DMS114 treated with DMSO at 0.1 percent for 48 hours (cell line): ENCODE measurements around the gene NOVA2.

Experiments
- DNase-seq: peaks from one replicate; lab custom pipeline; 2025; ENCODE audit not compliant: unreplicated experiment; lab: John Stamatoyannopoulos, UW

The NOVA2 gene, protein sequence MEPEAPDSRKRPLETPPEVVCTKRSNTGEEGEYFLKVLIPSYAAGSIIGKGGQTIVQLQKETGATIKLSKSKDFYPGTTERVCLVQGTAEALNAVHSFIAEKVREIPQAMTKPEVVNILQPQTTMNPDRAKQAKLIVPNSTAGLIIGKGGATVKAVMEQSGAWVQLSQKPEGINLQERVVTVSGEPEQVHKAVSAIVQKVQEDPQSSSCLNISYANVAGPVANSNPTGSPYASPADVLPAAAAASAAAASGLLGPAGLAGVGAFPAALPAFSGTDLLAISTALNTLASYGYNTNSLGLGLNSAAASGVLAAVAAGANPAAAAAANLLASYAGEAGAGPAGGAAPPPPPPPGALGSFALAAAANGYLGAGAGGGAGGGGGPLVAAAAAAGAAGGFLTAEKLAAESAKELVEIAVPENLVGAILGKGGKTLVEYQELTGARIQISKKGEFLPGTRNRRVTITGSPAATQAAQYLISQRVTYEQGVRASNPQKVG

DNA sequence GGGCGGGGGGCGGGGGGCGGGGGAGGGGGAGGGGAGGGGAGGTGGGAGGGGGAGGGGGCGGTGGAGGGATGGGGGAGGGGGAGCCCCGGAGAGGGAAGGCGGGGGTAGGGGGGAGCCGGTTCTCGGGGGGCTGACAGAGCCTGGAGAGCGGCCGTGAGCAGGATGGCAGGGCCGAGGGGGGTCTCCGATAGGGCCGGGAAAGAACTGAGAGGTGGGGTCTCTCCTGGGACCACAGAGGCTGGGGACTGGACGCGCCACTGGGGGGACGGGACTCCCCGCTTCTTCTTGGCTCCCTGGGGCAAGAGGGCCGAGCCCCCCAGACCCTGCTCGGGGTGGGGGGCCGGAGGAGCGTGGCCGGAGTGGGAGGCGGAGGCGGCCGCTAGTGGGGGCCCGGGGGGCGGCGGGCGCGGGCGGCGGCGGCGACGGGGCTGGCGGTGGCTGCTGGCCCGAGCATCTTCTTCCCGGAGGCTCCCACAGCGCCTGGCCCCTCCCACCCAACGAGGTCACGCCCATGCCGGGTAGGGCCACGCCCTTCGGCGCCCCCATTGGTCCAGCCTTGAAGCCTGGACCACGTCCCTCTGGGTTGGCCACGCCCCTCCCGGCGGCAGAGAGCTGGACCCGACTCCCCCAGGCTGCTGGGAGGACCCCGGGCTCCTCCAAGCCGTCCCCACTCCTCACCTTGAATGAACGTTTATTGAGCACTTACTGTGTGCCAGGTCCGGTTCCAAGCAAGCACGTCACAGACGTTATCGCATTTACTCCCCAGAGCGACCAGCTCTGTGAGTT, at the start of gene NOVA2:
NOVA2 (minus strand) TSS at position 313 of the 786 bp plus-strand sequence. CDS start 514 bp downstream, outside the sequence.
- DNase-seq = peak; percentile 27

DNA sequence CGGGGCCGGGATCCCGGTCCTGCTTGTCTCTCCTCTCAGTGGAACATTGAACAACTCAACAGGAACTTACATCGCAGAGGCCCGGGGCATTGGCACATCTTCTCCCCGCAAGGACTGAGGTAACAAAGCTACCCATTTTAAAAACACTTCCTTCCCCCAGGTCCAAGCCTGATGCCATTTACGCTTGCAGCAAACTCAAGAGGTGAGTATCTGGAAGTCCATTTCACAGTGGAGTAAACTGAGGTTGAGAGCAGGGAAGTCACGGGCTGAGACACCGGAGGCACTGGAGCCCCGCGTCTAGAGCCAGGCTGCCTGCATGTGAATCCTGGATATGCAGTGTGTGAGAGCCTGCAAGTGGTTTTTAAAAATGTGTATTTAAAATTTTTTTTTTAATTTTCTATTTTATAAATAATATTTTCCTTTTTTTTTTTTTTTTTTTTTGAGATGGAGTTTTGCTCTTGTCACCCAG, 49.7 kb upstream of the NOVA2 start:
- DNase-seq = no peak

DNA sequence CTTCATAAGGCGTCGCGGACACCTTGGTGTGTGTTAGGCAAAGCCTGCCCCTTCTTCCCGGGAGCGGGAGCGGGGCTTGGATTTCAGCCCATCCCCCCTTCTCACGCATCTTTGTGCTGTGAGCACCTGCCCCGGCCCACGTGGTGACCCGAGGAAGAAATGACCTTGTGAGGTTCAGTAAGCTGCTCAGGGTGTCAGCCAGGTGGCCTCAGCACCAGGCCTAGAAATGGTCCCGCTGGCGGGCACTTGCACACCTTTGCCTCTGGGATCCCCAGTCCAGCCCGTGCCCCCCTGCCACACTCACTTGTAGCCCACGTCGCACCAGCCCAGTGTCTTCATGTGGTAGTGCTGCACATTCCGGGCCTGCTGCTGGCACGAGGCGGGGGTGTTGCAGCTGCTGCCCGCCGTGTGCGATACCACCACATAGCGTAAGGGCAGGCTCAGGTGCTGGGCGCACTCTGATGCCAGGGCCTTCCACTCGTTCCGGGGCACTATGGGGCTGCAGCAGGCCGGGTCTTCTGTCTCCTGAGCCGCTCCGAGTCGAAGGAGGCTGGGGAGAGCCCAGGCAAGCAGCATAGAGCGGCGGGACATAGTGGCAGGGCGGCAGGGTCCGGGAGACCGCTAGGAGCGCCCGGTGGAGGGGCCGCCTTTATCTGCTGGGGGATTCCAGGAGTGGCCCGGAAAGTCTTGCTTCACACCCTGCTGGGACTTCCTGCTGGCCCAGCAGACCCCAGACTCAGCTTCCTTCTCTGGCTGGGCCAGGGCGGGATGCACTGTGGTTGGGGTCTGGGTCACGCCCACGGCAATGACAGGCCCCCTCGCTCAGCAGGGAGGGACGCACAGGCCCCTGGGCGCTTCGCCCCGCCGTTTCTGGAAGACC, 49.0 kb upstream of the NOVA2 start, which contains the start of gene PGLYRP1:
PGLYRP1 (minus strand) TSS at position 623 of the 880 bp plus-strand sequence; CDS start at position 591, 32 bp downstream.
- no peak for DNase-seq

DNA sequence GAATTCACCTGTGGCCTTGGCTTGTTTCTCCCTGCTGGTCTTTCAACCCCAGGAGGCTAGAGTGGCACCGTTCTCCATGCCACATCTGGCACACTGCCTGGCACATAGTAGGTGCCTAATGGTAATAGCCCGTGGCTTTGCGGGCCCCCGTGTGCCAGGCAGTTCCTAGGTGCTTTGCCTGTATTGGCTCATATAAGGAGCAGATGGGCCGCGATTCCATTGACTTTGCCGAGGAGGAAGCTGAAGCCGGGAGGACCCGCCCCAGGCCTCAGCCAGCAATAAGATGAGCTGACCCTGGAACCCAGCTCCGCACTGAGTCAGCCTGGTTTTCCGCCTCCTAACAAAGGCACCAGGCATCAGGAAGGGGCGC, 48.4 kb upstream of the NOVA2 start:
- no peak for DNase-seq

DNA sequence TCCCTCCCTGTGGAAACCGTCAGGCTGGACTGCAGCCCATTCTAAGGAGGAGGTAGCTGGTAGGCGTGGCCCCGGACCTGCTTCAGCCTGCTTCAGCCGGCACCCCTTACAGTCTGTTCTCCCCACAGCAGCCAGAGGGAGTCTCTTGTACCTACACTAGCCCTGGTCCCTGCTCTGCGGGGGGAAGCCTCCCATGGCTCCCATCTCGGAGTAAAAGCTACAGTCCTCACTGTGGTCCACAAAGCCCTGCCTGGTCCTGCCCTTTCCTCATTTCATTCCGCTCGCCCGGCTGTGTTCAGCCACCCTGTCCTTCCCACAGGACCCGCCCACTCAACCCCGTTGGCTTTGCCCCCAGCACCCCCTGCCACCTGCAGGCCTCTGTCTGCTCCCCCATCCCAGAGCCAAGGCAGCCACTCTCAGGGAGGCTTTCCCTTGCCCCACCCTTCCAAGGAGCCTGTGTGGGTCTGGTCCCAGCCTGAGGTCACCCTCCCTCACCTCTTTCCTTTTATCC, 47.9 kb upstream of the NOVA2 start:
- no peak for DNase-seq

DNA sequence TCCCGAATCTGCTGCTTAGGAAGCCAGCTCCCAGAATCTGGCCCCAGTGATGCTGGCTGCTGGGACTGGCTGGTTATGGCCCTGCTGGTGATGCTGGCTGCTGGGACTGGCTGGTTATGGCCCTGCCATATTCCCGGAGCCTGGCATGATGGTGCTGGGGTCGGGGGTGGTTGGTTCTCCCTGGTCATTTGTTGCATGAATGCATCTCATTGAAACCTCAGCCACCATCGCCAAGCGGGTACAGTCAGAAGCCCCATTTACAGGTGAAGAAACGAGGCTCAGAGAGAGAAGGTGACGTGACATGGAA, 47.1 kb upstream of the NOVA2 start:
- DNase-seq = no peak

DNA sequence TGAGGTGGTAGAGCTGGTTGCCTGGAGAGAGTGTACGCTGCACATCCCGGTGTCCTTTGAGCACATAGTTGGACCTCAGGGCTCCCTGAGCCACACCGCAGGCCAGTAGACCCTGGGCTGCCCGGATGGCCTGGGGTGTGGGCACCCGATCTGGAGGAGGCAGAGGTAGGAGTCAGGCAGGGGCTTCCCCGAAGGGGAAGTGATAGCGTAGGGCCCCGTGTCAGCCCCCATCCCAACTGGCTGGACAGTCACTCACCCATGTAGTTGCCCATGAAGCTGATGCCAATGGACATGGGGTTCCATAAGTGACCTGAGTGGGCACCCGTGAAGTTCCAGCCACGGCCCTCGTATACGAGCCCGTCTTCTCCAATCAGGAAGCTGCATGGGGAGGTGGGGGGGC, 45.6 kb upstream of the NOVA2 start:
- DNase-seq = no peak

DNA sequence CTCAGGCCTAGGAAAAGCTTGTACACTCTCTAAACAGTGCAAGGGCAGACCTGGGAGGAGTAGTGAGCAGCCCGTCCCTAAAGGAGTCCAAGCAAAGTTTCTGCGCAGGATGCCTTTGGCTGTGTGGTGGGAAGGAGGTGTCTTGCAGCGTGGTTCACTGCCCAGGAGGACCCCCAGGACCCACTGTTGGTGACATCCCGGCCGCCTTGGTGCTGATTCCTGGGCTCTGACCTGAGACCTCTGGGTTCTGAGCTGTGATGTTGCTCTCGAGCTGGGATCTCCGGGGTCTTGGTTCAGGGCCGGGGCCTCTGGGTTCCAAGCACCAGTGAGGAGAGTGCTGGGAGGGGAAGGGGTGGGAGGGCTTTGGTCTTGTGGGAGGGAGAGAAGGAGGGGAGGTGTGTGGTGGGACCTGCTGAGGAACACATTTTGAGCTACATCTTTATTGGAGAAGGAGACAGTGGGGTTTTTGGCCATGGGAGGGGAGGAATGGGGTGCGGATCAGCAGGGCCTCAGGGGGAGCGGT, 45.1 kb upstream of the NOVA2 start:
- no peak for DNase-seq

DNA sequence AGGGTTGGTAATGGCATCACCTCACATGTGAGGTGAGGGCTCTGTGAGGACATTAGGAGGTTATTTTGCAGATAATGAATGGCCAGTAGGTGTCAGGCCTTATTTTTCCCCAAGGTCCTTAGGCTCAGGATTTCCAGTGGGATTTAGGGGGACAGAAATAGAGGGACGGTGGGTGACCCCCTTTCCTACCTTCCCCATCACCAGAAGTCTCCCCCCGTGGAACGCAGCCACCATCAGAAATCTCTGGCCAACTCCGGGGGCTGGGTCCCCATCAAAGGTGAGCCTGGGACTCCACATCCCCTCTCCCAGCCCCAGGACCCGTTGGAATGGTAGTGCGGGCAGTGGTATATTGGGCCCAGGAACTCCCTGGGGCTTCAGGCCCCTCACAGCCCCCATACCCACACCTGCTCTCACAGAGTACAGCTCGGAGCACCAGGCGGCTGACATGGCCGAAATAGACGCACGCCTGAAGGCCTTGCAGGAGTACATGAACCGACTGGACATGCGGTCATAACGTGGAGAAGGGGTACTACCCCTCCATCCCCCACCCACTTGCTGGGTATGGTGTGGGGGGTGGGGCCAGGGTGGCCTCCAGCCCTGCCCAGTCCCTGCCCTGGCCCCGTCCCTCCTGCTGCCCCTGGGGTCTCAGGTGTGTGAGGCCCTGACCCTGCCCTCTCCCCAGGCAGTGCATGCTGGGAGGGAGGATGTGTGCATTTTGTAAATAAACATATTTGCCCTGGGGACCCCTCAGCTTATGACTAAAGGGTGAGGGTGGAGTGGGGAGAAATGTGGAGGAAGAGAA, 44.4 kb upstream of the NOVA2 start:
- no peak for DNase-seq

DNA sequence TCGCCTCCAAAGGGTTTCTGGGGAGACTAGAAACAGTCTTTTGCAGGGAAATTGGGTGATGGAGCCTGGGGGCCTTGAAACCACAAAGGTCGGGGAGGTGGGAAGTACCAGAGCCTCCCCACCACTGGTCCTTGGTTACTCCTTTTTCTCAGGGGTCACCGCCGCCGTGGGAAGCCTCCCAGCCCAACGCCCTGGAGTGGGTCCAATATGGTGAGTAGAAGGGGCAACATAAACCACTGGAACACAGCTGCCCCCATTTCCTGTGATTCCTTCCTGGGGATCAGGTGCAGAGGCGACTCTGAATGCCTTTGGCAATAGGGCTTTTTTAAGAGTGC, 43.4 kb upstream of the NOVA2 start:
- no peak for DNase-seq

DNA sequence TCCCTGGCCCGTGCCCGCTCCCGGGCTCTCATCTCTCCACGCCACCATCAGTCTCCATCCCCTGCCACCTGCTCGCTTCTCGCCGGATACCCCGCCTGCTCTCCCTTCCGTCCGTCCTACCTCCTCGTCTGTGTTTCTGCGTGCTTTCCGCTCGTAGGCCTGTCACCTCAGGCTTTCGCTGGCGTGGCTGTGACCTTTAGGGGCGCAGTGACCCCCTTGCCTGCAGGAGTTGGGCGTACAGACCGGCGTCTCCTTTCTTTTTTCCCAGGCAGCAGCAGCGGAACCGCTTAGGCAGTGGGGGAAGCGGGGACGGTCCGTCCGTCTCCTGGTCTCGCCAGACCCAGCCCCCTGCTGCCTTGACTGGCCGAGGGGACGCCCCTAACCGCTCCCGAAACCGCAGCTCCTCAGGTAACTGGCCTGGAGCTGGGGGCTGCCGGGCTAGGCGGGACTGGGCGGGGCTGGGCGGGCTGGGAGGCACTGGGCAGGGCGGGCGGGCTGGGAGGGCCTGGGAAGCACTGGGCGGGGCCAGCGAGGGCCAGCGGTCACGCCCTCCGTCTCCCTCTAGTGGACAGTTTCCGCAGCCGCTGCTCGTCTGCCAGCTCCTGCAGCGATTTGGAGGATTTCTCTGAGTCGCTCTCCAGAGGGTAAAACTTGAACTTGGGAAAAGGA, 42.9 kb upstream of the NOVA2 start:
- DNase-seq = no peak

DNA sequence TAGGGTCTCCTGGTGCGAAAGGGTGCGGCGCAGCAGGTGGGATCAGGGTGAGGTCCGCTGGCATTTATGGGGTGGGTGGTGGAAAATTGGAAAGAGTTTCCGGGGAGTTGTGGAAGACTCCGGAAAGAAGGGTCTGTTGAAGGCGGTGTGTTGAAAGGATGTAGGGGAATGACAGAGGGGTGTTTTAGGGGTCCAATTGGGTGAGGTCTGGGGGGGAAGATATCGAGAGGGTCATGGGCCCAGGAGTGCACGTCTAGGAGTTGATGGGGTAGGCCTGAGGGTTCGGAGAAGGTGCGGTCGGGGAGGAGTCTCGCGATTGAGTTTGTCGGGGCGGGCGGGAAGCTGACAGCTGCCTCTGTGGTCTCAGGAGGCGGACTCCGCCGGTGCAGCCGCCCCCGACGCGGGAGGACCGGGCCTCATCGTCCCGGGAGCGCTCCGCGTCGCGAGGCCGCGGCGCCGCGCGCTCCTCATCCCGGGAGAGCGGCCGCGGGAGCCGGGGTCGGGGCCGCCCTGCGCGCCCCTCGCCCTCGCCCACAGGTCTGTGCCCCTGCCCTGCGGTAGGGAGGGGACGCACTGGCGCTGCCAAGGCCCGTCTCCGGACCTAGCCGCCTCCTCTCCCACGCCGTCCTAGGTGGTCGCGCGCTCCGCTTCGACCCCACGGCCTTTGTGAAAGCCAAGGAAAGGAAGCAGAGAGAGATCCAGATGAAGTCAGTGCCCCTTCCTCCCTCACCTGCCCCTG, 42.2 kb upstream of the NOVA2 start:
- no peak for DNase-seq

DNA sequence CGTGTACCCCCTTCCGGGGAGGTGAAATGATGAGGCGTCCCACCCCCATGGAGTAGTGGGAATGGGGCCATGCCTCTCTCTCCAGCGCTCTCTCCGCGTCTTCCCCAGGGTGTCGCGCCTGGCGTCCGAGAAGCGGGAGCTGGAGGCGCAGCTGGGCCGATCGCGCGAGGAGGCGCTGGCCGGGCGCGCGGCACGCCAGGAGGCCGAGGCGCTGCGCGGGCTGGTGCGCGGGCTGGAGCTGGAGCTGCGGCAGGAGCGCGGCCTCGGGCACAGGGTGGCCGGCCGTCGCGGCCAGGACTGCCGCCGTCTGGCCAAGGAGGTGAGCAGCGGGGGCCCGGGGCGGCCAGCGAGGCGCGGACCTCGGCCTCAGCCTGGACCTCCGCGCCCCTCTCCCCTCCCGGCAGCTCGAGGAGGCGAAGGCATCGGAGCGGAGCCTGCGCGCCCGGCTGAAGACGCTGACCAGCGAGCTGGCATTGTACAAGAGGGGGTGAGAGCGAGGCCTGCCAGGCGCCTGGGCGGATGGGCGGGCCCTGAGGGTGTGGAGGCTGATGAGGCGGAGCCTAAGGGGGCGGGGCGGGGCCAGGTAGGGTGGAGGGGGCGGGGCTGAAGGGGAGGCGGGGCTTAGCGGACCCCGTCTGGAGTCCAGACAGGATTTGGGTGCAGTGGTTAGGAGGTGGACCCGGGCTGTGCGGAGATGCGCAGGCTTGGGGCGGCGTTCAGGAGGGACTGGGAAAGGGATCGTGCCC, 41.4 kb upstream of the NOVA2 start:
- no peak for DNase-seq

DNA sequence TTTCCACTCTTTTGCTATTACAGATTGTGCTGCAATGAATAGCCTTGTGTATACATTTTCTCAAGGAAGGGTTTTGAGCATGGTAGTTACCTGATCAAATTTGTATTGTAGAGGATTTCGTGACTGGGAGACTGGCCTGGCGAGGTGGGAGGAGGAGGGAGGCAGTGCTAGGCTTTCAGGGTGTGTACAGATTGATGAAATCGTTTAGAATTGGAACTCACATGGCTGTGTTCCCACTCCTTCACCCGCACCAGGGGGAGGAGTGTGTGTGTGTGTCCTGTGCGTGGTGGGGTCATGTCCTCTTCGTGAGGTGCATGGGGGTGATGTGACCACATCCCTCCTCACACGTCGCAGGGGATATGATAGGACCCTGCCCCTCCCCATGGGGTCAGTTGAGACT, 40.9 kb upstream of the NOVA2 start:
- no peak for DNase-seq

DNA sequence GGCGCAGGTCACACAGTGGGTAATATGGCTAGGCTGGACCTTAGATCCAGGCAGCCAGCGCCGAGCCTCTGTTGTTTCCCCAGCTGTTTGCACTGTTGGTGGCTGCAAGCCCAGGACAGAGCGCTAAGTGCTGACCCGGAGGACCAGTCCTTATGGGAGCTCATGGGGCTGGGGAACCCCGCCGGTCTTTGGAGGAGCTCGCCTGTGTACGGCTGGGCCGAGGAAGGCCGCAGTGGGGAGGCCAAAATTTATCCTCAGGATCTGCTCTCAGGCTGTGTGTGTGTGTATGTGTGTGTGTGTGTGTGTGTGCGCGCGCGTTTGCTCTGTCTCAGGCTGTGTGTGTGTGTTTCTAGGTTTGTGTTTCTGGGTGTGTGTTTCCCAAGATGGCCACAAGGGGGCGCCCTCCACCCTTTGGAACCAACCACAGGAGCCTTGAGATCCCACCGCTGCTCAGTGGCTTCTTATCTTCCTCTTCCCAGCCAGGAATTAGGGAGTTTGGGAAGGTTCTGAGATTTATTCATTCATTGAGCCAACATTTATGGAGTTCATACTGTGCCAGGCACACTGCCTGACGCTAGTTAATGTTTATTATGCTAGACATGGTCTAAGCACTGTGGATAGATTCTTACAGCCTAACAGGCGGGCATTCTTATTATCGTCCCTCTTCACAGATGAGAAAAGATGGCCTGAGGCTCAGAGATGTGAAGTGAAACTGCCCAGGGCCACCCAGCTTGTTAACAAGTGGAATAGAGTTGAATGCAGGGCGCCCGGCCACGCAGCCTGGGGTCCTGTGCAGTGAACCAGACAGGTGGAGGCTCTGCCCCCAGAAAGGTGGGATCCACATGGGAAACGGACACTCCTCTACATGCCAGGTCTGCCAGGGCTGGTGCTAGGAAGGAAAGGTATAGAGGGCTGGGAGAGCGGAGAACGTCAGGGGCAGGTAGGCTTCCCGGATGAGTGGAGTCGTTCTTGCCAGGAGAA, 36.2 kb upstream of the NOVA2 start:
- peak; percentile 2 for DNase-seq

DNA sequence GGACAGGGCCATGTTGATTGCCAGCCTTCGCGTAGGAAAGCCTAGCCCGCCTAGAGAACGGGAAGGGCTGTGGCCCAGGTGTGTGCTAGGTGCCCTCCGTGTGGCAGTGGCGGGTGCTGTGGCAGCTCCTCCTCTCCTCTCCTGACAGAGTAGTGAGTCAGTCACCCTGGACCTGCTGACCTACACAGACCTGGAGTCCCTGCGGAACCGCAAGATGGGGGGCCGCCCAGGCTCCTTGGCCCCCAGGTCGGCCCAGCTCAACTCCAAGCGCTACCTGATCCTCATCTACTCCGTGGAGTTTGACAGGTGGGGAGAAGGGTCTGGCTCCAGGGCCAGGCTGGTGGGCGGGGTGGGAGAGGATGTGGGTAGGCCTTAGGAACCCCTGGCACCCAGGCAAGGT, 32.7 kb upstream of the NOVA2 start:
- no peak for DNase-seq
